ENCODE data around the gene SYCN. TPM values are rescaled to one million over a fixed set of nuclear protein-coding genes. Genes with fewer than 3 reads are reported as not detected.

Gene SYCN
- total RNA-seq, 1 experiment from 2014 or later = not detected

GRCh38 chr19:39202998-39203355, 1.1 kb downstream of the SYCN start:
- no peak for ATAC-seq
- CTCF ChIA-PET = interaction anchor here (0.6 to 1.0 kb wide), 2 partner anchors 21 to 81 kb away, joined by 3 to 4 read pairs; no protein-coding TSS in a partner anchor
- Histone ChIP-seq H3K36me3 (ENCODE audit: control insufficient read depth in 1 of 2, insufficient read depth in 2 of 2, low read length in 2 of 2) (no peaks in the 10 kb centered on the region), H2AFZ (ENCODE audit: low read depth, low read length, poor library complexity, severe bottlenecking) (no peak overlapping the region), H3K9me3 (ENCODE audit: control insufficient read depth in 1 of 2, insufficient read depth in 1 of 2, low read depth in 1 of 2, low read length in 2 of 2) (no peaks in the 10 kb centered on the region), H3K27me3 (ENCODE audit: insufficient read depth, low read length) (no peaks in the 10 kb centered on the region), H3K9me2 (ENCODE audit: insufficient read depth) (no peaks in the 10 kb centered on the region), H3K27ac (ENCODE audit: low read depth, low read length) (no peak overlapping the region), H3K4me3 (replicated peaks in 1 of 2; ENCODE audit: low read depth in 1 of 2, low read length in 2 of 2) (no peak overlapping the region), H4K20me1 (ENCODE audit: insufficient read depth) (no peaks in the 10 kb centered on the region), H3K4me2 (ENCODE audit: low read length) (no peak overlapping the region), H3K4me1 (ENCODE audit: control insufficient read depth in 1 of 2, insufficient read depth in 2 of 2, low read length in 2 of 2) (peaks cover 7 to 10% of the 10 kb centered on the region in 2 experiments; a peak in 3 of 4 replicates), H3K9ac (ENCODE audit: low read length) (no peak overlapping the region), H3K79me2 (ENCODE audit: insufficient read depth, low read length) (no peaks in the 10 kb centered on the region)
- no peak for TF ChIP-seq SIN3A (IDR thresholded peaks at IDR 0.05; ENCODE audit: low read depth)
- no peak for TF ChIP-seq ELF1 (IDR thresholded peaks at IDR 0.05; ENCODE audit: borderline replicate concordance, low read depth)
- TF ChIP-seq, protein P1, sequence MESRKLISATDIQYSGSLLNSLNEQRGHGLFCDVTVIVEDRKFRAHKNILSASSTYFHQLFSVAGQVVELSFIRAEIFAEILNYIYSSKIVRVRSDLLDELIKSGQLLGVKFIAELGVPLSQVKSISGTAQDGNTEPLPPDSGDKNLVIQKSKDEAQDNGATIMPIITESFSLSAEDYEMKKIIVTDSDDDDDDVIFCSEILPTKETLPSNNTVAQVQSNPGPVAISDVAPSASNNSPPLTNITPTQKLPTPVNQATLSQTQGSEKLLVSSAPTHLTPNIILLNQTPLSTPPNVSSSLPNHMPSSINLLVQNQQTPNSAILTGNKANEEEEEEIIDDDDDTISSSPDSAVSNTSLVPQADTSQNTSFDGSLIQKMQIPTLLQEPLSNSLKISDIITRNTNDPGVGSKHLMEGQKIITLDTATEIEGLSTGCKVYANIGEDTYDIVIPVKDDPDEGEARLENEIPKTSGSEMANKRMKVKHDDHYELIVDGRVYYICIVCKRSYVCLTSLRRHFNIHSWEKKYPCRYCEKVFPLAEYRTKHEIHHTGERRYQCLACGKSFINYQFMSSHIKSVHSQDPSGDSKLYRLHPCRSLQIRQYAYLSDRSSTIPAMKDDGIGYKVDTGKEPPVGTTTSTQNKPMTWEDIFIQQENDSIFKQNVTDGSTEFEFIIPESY (IDR thresholded peaks at IDR 0.05; ENCODE audit: extremely low read depth, insufficient replicate concordance, low read length) = no peak
- no peak for TF ChIP-seq YY1 (IDR thresholded peaks at IDR 0.05; ENCODE audit: extremely low read depth, insufficient replicate concordance, low read depth, low read length)
- no peak for TF ChIP-seq ZNF274 (IDR thresholded peaks at IDR 0.05; ENCODE audit: low read depth, low read length)
- intact Hi-C loops (cut with micrococcal nuclease) = no loop called here
- RAD21 ChIA-PET (ENCODE audit: low non-redundant PET in 1 of 2, low total read pairs in 2 of 2, uncharacterized antibody in 2 of 2, unreplicated experiment in 2 of 2) = no interaction called here
- BruUV-seq (replicated peaks) = no TSS peak
- DNase-seq (ENCODE audit: low read depth, low spot score) = no peak
- POLR2A ChIA-PET = no interaction called here

DNA sequence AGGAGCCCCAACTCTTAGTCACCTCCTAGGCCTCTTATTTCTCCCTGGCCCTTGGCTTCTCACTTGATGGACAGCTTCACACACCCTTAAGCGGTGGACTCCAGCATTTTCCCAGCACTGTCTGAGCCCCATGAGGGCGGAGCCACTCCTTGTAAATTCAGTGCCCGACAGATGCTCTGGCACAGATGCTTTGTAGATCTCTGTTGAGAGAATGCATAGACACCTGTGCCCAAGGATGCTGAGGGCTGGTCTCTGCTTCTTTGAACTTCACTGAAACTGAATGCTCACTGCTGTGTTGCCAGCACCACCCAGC, 3.3 kb downstream of the SYCN start:
- Histone ChIP-seq H2AFZ (ENCODE audit: low read depth, low read length, poor library complexity, severe bottlenecking) (no peak overlapping the region), H3K9me2 (ENCODE audit: insufficient read depth) (no peaks in the 10 kb centered on the region), H3K4me1 (ENCODE audit: control insufficient read depth in 1 of 2, insufficient read depth in 2 of 2, low read length in 2 of 2) (peaks cover 7 to 19% of the 10 kb centered on the region in 2 experiments; a peak in 3 of 4 replicates), H3K79me2 (ENCODE audit: insufficient read depth, low read length) (no peaks in the 10 kb centered on the region), H3K9me3 (ENCODE audit: control insufficient read depth in 1 of 2, insufficient read depth in 1 of 2, low read depth in 1 of 2, low read length in 2 of 2) (no peaks in the 10 kb centered on the region), H3K4me2 (ENCODE audit: low read length) (no peak overlapping the region), H3K9ac (ENCODE audit: low read length) (no peak overlapping the region), H3K27ac (ENCODE audit: low read depth, low read length) (no peak overlapping the region), H3K4me3 (replicated peaks in 1 of 2; ENCODE audit: low read depth in 1 of 2, low read length in 2 of 2) (no peak overlapping the region), H3K36me3 (ENCODE audit: control insufficient read depth in 1 of 2, insufficient read depth in 2 of 2, low read length in 2 of 2) (no peaks in the 10 kb centered on the region), H4K20me1 (ENCODE audit: insufficient read depth) (no peaks in the 10 kb centered on the region), H3K27me3 (ENCODE audit: insufficient read depth, low read length) (no peaks in the 10 kb centered on the region)
- ChIA-PET RAD21 (ENCODE audit: low non-redundant PET in 1 of 2, low total read pairs in 2 of 2, uncharacterized antibody in 2 of 2, unreplicated experiment in 2 of 2) (no interaction called here), CTCF (no interaction called here), POLR2A (no interaction called here)
- no peak for TF ChIP-seq SIN3A (IDR thresholded peaks at IDR 0.05; ENCODE audit: low read depth)
- TF ChIP-seq ZFX (IDR thresholded peaks at IDR 0.05) = no peak
- no peak for TF ChIP-seq SP1 (IDR thresholded peaks at IDR 0.05; ENCODE audit: low read depth)
- TF ChIP-seq EZH2phosphoT487 (IDR thresholded peaks at IDR 0.05; ENCODE audit: borderline replicate concordance) = no peak
- no TSS peak for BruUV-seq (replicated peaks)
- intact Hi-C loops (cut with micrococcal nuclease) = no loop called here
- no peak for DNase-seq (ENCODE audit: low read depth, low spot score)
- ATAC-seq = no peak

Data from HCT116 (cell line).